Iris pigment epithelial cell (primary cell): ENCODE results near the gene TLE6.
"Not testable (repeated sequence)": the region's sequence is repeated elsewhere in the genome, so short reads cannot be mapped to it uniquely, and the experiment has no call there.

Experiments used
- DNase-seq: peaks from one replicate; pipeline ENCODE4 v3.0.0-alpha.2; 2011; ENCODE audit warnings: low read depth

Gene TLE6

DNA sequence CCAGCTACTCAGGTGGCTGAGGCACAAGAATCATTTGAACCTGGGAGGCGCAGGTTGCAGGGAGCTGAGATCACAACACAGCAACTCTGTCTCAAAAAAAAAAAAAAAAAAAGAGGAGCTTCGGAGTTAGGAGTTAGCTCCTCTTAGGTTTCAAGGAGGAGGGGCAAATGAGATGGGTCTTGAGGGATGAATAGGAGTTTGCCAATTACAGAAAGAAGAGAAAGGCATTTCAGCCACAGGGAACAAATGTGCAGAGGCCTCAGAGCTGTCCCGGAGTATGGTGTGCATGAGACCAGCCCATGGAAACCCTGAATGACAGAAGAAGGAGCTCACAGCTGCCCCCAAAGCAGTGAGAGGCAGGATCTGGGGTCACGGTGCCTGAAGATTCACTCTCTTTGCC lies 27.2 kb downstream of the TLE6 start:
- DNase-seq: no peak

DNA sequence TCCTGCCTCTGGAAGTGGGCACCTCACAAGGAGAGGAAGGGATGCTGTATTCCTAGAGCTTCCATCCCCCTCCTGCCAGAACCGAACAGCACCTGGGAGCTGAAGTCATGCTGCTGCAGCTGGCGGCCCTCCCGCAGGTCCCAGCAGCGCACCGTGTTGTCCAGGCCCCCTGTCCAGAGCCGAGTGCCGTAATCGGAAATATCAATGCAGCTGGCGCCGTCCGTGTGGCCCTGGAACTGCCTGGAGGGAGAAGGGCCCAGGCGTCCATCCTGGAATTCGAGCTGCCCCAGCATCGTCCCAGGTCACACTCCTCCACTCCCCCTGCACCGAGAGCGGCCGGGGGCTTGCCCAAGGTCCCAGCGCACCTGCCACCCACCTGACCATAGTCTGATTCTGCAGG lies 28.0 kb downstream of the TLE6 start:
- DNase-seq: no peak

DNA sequence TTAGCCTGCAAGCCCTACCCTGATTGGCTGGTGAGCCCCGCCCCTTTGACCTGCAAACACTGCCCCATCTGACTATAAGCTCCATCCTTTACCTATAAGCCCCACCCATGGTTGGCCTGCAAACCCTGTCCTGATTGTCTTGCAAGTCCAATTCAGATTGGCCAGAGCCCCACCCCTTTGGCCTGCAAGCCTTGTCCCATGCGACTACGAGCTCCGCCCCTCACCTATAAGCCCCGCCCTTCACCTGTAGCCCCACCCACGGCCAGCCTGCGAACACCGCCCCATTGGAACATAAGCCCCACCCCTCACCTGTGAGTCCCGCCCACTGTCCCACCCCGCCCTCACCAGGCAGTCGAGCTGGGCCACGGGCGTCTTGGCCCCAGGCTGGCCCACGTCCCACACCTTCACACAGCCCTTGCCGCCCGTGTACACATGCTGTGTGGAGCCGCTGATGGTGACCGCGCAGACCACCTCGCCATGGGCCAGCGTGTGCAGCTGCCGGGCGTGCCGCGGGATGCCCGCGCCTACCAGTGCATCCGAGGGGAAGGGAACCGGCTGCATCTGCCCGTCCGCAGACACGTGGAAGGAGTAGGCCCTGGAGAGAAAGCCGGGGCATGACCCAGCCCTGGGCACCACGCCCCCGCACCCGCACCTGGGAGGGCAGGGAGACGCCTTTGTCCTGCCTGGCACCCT lies 28.9 kb downstream of the TLE6 start:
- no peak for DNase-seq

DNA sequence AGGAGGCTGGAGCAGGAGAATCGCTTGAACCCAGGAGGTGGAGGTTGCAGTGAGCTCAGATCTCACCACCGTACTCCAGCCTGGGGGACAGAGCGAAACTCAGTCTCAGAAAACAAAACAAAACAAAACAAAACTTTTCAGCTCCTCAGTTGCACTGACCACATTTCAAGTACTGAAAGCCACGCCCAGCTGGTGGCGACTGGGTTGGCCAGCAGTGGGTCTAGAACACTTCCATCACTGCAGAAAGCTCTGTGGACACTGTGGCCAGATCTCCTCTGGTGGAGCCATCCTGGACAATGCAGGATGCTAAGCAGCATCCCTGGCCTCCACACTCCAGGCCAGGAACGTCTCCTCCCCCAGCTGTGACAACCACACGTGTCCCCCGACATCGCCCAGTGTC lies 30.6 kb downstream of the TLE6 start:
- no peak for DNase-seq

DNA sequence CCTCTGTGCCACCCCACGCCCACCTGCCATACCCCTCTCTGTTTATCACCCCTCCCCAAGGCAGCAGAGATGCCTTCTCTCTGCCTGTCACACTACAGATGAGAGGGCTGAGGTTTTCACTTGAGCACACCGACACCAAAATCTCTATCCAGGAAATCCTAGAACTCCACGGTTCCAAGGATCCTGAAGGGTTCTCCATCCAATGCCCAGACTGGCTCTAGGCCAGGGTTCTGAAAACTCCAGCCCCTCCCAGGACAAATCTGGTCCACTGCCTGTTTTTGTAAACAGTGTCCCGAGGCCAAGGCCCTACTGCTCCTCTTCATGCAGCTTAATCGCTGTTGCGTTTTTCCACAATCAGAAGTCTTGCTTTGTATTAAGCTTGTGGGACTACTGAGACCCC lies 31.6 kb downstream of the TLE6 start:
- DNase-seq: no peak

DNA sequence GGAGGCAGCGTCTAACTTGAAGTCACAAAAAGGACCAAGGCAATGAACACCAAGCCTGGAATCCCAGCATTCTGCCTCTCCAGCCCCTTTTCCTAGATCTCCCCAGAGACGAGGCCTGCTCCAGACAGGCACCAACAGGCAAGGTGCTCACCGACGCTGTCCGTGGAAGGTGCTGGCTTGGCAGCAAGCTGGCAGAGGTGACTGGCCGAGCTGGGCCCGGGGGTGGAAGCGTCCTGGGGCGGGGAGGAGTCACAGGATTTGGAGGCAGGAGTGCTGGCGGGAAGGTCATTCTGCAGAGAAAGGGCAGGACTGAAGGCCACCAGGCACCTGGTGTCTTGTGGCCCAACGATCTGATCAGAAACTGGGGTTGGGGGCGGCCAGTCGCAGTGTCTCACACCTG lies 33.5 kb downstream of the TLE6 start:
- DNase-seq: no peak

DNA sequence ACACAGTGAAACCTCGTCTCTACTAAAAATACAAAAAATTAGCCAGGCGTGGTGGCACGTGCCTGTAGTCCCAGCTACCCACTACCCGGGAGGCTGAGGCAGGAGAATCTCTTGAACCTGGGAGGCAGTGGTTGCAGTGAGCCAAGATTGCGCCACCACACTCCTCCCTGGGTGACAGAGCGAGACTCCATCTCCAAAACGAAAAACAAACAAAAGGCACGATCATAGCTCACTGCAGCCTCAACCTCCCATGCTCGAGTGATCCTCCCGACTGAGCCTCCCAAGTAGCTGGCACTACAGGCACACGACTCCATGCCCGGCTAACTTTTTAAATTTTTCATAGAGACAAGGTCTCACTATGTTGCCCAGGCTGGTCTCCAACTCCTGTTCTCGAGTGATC lies 34.7 kb downstream of the TLE6 start:
- not testable (repeated sequence) for DNase-seq

DNA sequence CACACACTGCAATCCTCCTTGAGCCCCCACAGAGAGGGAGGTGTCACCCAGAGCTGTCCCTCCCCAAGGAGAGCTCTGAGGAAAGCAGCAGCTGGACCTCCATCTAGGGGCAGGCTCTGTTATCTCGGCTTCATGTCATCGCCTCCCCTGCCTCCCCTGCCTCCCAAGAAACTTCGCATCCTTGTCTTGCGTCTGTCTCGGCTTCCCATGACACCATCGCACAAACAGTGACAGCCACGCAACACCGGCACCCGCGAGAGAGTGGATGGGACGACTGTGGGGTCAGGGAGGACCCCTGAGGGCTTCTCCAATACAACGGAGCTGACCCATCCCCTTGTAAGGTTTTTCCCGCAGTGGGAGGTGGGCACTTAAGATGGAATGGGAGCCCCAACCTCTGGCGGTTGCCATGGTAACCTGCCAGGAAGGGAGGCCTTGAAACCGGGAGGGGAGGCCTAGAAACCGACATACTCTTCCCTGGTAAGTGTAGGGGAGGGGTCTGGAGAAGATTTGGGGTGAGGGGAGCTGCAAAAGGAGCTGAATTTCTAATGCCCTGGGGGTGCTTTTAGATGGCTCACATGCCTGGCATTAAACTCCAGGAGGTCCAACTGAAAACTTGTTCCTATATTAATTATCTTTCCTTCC lies 35.4 kb downstream of the TLE6 start:
- no peak for DNase-seq

DNA sequence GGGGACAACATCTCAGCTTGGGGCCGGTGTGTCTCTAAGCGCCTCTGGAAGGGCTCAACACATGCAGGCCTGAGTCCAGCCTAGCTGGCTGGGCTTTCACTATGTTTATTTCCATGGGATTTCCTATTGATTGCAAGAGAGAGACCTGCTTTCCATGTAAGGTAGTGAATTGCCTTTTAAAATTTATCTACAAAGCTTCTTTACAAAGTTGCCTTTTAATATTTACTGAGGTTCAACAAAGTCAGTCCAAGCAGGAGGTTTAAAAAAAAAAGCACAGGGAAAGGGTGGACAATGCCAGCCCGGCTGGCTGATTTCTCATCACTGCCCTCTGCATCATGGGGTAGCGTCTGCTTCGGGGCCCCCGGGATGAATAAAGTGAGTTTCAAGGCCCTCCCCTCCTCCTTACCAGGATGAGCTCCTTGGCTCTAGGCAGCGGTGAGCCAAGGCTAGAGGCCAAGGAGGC lies 35.9 kb downstream of the TLE6 start:
- no peak for DNase-seq

DNA sequence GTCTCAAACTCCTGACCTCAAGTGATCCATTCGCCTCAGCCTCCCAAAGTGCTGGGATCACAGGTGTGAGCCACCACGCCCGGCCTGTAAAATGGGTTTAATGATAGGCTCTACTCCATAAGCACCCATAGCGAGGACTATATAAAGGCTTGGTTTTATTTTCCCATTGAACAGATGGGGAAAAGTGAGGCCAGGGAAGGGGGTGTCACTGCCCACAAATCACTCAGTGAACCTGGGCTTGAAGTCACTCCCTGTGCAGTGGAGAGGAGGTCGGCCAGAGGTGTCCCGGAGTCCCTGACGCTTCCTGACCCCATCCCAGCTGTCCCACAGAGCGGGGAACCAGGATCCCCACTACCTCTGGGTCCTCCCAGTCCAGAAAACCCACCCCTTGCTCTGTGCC lies 36.8 kb downstream of the TLE6 start:
- DNase-seq: no peak

DNA sequence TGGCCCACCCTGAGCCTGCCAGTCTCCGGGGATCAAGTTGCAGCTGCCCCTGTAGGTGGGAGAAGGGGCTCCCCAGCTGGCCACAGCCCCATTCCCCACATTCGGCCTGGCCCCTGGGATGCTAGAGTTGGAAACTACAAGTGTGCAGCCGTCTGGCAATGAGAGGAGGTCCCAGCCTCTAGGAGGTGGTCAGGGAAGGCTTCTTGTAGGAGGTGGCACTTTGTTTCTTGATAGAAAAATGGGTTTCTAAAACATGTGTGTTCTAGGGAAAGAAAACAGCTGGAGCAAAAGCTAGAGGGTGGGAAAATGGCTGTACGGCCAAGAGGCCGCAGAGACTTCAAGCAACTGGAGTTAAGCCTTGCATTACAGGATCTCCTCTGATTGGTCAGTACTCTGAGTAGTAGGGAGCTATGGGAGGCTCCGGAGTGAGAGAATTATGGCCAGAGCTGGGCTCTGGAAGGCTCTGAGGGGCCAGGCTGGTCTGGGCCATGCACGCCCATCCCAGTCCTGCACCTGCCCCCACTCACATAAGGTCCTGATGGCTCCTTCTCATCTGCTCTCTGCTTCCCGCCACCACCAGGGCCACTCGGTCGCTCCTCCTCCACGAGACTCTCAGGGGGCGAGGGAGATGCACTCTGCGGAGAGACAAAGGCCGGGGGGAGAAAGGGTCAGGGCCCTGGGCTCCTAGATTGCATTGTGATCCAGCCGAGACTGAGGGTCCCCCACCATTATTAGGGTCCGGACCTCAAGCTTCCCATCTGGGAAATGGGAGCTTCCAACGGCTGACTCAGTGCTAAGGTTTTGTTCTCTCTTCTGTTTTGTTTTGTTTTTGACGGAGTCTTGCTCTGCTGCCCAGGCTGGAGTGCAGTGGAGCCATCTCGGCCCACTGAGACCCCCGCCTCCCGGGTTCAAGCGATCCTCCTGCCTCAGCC lies 38.0 kb downstream of the TLE6 start:
- no peak for DNase-seq

DNA sequence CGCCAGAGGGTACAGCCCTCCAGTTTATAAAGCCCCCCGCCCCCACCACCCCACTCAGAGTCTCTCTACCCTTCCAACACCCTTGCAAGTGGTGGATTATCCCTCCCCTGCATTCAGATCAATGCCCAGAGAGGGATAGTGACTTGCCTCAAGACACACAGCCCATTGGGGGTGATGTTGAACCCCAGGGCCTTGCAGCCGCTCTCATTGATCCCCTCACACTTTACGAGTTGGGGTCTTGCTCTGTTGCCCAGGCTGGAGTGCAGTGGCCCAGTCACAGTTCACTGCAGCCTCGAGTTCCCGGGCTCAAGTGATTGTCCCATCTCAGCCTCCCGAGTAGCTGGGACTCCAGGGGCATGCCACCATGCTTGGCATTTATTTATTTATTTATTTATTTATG lies 40.6 kb downstream of the TLE6 start:
- no peak for DNase-seq

DNA sequence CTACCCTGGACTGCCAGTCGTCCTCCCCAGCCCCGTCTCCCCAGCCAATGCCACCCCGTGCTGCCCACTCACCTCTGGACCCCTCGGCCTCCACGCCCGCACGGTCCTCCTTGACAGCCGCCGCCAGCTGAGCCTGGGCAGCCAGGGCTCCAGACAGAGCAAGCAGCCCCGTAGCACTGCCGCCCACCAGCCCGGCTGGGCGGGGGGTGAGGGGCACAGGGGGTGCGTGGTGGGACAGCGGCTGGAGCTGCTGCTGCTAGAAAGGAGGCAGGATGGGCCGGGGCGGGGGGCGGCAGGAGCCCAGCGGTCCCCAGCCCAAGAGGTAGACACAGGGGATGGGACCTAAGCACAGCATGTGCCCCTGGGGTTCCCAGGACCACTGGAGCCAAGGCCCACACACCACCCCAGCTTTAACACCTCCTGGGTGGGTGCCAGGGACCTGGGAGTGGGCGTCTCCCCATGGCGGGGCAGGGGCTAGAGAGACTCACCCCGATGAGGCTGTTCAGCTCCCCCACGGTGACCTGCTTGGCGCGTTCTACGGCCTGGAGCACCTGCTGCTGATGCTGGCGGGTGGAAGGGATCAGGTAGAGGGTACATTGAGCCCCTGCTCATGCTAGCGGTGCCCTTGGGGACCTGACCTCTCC lies 42.0 kb downstream of the TLE6 start:
- DNase-seq: no peak

DNA sequence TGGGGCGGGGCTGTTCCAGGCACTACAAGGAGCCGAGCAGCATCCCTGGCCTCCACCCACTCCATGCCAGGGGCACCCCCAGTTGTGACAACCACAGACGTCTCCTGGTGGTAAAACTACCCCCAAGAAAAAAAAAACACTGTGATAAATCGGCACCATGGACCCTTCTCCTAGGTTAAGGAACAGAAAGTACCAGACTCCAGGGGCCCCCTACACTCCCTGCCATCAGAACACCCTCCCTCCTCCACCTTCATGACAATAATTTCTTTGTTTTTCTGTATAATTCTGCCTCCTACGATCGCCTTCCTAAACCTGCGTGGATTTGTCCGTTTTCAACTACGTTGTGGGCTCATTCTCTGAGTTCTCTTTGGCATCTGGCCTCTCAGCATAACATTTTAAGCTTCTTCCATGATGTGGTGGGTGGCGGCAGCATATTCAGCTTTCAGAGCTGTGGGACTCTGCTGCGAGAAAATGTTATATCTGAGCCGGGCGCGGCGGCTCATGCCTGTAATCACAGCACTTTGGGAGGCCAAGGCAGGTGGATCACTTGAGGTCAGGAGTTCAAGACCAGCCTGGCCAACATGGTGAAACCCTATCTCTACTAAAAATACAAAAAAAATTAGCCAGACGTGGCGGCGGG lies 43.1 kb downstream of the TLE6 start:
- no peak for DNase-seq

DNA sequence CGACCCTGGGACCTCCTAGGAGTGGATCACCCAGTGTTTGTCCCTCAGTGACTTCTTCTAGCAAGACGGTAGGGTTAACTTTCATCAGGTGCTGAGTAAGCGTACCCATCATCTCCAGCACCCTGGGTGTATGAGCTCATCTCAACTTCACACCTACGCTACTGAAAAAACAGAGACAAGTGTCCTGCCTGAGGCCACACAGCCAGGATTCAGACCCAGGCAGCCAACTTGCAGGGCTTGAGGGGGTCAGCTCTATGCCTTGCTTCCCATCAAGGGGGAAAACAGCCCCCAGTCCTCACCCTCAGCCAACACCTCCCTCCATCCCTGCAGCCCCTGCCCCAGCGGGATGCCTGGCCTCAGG lies 47.1 kb downstream of the TLE6 start:
- no peak for DNase-seq

DNA sequence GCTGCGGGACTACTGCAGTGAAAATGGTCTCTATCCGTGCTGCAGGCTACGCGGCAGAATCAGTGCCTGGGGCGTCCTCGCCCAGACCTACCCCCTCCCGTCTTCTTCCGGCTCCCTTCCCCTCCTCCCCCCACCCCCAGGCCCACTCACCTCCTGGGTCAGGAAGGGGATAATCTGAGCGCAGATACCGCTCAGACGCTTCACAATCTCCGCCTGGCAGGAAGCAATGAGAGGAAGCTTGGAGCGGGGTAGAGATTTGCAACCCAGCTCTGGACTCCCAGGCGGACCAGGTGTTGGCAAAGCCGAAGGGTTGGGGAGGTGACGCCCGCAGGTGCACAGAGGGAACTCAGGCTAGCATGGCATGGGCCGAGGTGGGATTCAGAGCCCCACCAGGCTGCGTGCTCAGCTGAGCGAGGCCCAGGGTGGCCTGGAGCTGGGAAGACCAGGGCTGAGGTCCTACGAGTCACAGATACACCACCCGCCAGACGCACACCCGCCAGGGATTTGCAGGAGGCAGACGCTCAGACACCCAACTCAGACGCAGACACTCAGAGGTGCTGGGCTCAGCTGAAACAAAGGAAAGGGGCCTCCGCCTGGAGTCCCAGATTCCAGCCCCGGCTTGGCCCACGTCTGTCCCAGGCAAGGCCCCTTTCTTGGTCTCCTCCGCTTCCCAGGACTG lies 47.6 kb downstream of the TLE6 start:
- DNase-seq: no peak

DNA sequence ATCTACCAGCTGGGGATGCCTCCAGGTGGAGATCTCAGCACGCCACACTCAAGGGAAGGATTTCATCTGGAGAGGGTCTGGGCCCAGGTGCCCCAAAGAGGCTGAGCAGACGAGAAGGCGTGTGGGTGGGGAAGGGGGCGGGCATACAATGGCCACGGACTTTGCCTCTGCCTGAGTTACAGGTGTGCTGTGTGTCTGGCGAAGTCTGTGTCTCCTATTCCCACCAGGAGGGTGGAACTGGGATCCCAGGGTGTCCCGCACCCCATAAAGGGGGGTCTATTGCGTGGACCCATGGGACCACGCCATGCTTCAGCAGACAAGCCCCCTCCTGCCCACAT lies 48.2 kb downstream of the TLE6 start:
- DNase-seq: no peak

DNA sequence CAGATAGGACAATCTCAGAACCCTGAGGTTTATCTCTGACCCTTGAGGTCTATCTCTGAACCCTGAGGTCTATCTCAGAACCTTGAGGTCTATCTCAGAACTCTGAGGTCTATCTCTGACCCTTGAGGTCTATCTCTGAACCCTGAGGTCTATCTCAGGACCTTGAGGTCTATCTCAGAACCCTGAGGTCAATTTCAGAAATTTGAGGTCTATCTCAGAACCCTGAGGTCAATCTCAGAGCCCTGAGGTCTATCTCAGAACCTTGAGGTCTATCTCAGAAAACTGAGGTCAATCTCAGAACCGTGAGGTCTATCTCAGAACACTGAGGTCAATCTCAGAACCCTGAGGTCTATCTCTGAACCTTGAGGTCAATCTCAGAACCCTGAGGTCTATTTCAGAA lies 49.4 kb downstream of the TLE6 start:
- no peak for DNase-seq

DNA sequence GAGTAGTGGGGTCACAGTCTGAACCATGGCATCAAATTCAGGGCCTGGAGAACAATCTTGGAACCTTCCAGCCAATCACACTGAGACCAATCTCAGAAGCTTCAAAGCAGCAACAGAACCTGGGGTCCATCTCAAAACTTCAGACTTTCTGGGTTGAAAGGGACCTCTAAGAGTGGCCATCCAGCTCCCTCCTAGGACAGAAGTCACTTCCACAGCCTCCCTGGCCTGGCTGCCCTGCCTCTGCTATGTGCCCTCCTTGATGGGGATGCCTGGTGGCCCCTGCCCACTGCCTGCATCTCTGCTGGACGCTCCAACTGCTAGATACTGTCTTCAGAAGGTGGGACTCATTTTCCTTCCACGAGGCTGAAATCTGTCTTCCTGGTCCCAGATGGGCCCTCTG lies 49.9 kb downstream of the TLE6 start:
- DNase-seq: no peak

DNA sequence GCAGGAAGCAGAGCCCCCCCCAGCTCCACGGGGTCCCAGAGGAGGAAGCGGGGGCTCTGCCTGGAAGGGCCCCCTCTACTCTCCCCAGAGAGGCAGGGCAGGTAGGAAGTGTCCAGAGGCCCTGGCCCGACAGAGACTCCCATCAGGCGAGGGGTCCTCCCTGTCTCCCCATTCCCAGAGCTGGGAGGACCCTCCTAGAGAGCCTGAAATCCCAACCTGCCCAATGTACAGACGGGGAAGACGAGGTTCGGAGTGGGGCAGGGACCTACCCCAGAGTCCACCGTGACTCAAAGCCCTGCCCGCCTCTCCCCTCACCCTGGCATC lies 50.6 kb downstream of the TLE6 start:
- DNase-seq: no peak

DNA sequence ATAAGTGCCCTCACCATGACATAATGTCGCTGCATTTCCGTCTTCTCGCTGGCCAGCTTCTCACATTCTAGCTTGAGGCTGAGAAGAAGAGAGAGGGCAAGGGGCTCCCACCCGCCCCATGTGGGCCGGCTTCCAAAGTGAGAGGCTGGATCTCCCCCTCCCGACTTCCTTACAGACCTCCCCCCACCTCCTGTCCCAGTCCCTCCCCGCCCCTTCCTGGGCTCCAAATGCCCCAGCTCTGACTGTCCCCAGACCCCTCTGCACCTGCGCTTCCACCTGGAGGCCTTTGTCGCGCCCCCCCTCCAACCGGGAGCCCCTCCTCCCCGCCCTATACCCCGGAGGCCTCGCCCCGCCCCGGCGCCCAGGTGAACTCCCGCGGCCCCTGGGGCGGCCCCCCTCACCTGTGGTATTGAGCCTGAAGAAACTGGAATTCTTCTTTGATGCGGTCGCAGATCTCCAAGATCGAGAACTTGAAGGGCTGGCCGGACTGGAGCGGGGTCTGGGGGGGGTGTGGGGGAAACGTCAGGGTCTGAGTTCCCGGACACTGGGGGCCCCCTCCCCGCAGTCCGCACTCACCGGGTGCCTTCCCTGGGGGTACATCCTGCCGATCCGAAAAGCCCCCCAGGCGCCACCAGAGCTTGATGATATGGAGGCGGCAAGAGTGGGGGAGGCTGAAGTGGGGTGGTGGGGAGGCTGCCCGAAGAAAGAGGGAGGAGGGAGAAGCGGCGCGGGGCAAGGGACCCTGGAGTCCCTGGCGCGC lies 51.1 kb downstream of the TLE6 start:
- no peak for DNase-seq
